ENCODE data around the gene SCEL.
"Not testable (repeated sequence)": the region's sequence is repeated elsewhere in the genome, so short reads cannot be mapped to it uniquely, and the experiment has no call there.

The SCEL gene

GRCh38 chr13:77662831-77663230, 127.3 kb downstream of the SCEL start:
- not testable (repeated sequence) for DNase-seq (ENCODE audit: low read depth)

GRCh38 chr13:77674852-77675251, 139.3 kb downstream of the SCEL start:
- DNase-seq (ENCODE audit: low read depth): no peak

- DNase-seq (ENCODE audit: low read depth): no peak
Observed at GRCh38 chr13:77678691-77679235, 143.3 kb downstream of the SCEL start.

- no peak for DNase-seq (ENCODE audit: low read depth)
Observed at GRCh38 chr13:77687799-77688198, 152.3 kb downstream of the SCEL start.

GRCh38 chr13:77691871-77692270, 156.4 kb downstream of the SCEL start:
- DNase-seq (ENCODE audit: low read depth): no peak

GRCh38 chr13:77692746-77693448, 157.4 kb downstream of the SCEL start:
- no peak for DNase-seq (ENCODE audit: low read depth)

- no peak for DNase-seq (ENCODE audit: low read depth)
Observed at GRCh38 chr13:77693449-77693940, 158.0 kb downstream of the SCEL start.
